GM12864 (cell line): ENCODE results near the gene ACTR8.

Experiments
- DNase-seq: peaks from one replicate; pipeline ENCODE4 v3.0.0-alpha.2; 2011; ENCODE audit warnings: low read depth
- H3K4me3 ChIP-seq: 2 replicates; pipeline ENCODE4 v1.5.1; 2011; ENCODE audit warnings: mild to moderate bottlenecking, low read depth, low read length, control low read depth
- CTCF ChIP-seq: IDR thresholded peaks from 2 replicates; pipeline ENCODE4 v1.5.1; 2011; ENCODE audit warnings: low read depth, mild to moderate bottlenecking, moderate library complexity, low read length, control low read depth, inconsistent platforms; ENCODE audit errors: missing control alignments

Gene ACTR8

GRCh38 chr3:53902067-53902466 is 20.1 kb upstream of the ACTR8 start:
- no peak for DNase-seq
- H3K4me3 ChIP-seq = no peak overlapping the region
- no peak for TF ChIP-seq CTCF

DNA sequence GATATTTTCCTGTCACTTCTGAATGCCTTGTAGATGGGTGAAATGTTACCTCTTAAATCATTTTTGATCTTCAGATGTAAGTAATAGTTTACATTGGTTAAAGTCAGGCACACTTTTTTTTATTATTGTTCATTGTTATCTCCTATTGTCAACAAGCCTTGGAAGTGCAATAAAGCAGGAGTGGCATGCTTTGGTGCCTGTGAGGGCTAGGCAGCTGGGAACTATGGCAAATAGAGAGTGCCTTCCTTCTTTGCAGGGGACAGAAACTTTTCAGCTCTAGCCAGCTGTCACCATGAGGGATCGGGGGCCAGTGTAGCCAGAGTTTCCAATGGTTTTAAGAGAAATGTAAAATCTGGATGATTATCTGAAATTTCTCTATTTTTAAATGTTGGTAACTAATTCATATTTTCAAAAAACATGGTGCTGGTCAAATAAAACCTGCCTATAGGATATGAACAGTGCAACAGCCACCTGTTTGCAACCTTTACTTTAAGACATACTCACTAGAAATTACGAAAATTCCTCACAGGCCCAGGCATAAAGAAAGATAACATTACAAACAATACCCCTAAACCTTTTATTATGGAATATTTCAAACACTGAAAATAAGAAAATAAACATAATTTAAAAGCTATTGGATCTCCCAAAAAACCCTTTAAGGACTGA is 18.8 kb upstream of the ACTR8 start:
- no peak for DNase-seq
- TF ChIP-seq CTCF = no peak
- no peak overlapping the region for H3K4me3 ChIP-seq

DNA sequence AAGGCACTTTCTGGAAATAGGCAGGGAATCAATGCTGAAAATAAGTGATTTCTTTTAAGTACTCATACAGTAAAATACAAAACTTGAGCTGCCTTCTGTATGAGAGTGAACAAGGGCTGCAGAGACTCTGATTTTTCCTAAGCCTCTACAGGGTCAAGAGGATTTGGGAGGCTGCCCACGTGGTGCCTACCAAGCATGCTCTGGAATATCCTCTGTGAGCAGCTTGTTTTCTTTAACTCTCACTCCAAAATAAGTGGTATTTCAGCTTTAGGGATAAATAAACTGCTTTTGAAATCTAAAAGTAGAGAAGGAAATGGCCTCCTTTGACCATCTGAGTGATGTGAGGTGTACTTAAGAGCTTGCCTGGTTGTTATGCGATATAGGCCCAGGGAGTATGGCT is 17.8 kb upstream of the ACTR8 start:
- DNase-seq = no peak
- no peak overlapping the region for H3K4me3 ChIP-seq
- no peak for TF ChIP-seq CTCF

- DNase-seq = no peak
- peak overlapping the region; percentile 80 for H3K4me3 ChIP-seq
- TF ChIP-seq CTCF = no peak
Measured at GRCh38 chr3:53892286-53892637, 10.3 kb upstream of the ACTR8 start.

GRCh38 chr3:53891497-53892285 is 9.7 kb upstream of the ACTR8 start, which contains the start of gene SELENOK:
TSS of gene SELENOK (minus strand) at chr3:53891859.
- no peak for TF ChIP-seq CTCF
- DNase-seq = peak; percentile 99
- peak within 1 kb of the TSS; percentile 80 for H3K4me3 ChIP-seq

DNA sequence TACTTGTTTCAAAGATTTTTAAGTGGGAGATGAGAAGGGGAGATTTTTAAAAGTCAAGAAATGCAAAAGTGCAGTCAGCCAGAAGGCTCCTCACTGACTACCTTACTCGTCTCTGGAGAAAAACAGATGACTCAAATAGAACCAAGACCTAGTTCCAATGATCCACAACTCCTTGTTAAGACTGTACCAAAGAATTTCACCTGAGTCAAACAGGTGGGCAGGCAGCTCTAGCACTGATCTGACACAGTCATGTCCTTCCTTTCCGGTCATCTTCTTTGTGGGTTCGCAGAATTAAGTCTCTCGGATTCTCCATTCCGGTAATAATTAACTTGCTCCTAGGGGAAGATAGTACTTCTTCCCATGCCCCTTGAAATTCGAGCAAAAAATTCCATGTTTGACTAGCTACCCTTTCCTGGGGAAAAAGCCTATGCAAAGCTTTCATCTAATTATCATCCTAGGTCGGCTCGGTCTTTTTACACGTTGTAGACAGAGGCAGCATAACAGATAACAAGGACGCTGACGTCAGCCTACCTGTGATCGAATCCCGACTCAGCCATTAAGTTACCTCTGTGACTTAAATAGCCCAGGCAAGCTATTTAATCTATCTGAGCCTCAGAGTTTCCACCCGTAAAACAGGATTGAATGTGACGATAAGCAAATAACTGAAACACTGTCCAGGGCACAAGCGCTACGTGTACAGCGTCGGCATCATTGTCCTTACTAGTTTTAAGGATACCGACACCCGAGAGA is 8.9 kb upstream of the ACTR8 start:
- no peak for TF ChIP-seq CTCF
- no peak for DNase-seq
- peak overlapping the region; percentile 80 for H3K4me3 ChIP-seq
